A673 (cell line): Measurements from ENCODE around the gene TENM4. TPM values are rescaled to one million over a fixed set of nuclear protein-coding genes. Genes with fewer than 3 reads are reported as not detected.

Experiments used
- BruUV-seq: library from RNA; stranded (reverse); fragments of 400-500 nt; replicated peaks from 2 replicates; lab custom pipeline; 2021; lab: Mats Ljungman, UMichigan
- CTCF ChIA-PET: fragments of 300-600 bp; sonication (Branson Sonifier 250); formaldehyde crosslinking; loops from one replicate; lab custom pipeline; 2022; ENCODE audit warnings: antibody characterized with exemption; lab: Charles Lee
- POLR2A ChIA-PET: fragments of 300-600 bp; sonication (Branson Sonifier 250); formaldehyde crosslinking; loops from one replicate; lab custom pipeline; 2022; ENCODE audit warnings: antibody characterized with exemption; ENCODE audit not compliant: low non-redundant PET; lab: Charles Lee
- DNase-seq: peaks from one replicate; pipeline ENCODE4 v3.0.0-alpha.2; 2015; ENCODE audit warnings: low spot score
- H3K27ac ChIP-seq: fragments of 200-600 bp; sonication (generic); 2 replicates; pipeline ENCODE4 v1.5.1; 2016; ENCODE audit warnings: mixed run types, low read depth, mild to moderate bottlenecking, mixed read lengths, antibody characterized with exemption, low read length; ENCODE audit not compliant: poor library complexity, severe bottlenecking
- H3K27me3 ChIP-seq: fragments of 200-600 bp; sonication (generic); replicated peaks from 2 replicates; pipeline ENCODE4 v1.6.1; 2017; ENCODE audit warnings: mixed run types, low read depth, mild to moderate bottlenecking, mixed read lengths, antibody characterized with exemption, low read length; ENCODE audit not compliant: insufficient read depth, poor library complexity
- H3K36me3 ChIP-seq: fragments of 200-600 bp; sonication (generic); 2 replicates; pipeline ENCODE4 v1.6.1; 2016; ENCODE audit warnings: mixed run types, mild to moderate bottlenecking, mixed read lengths, antibody characterized with exemption, low read length; ENCODE audit not compliant: insufficient read depth, poor library complexity, severe bottlenecking
- H3K4me1 ChIP-seq: fragments of 200-600 bp; sonication (generic); 2 replicates; pipeline ENCODE4 v1.6.1; 2017; ENCODE audit warnings: mixed run types, mild to moderate bottlenecking, mixed read lengths, antibody characterized with exemption, low read length; ENCODE audit not compliant: insufficient read depth, poor library complexity, severe bottlenecking
- H3K4me3 ChIP-seq: fragments of 200-600 bp; sonication (generic); 2 replicates; pipeline ENCODE4 v1.5.1; 2016; ENCODE audit warnings: low read depth, mixed run types, mild to moderate bottlenecking, mixed read lengths, low read length; ENCODE audit not compliant: poor library complexity, severe bottlenecking
- H3K9me3 ChIP-seq: fragments of 200-600 bp; sonication (generic); 2 replicates; pipeline ENCODE4 v1.6.1; 2016; ENCODE audit warnings: mixed run types, low read depth, mild to moderate bottlenecking, mixed read lengths, antibody characterized with exemption, low read length; ENCODE audit not compliant: poor library complexity, severe bottlenecking
- EZH2 ChIP-seq: fragments of 200-600 bp; sonication (generic); IDR thresholded peaks from 2 replicates; pipeline ENCODE4 v1.6.1; 2017; ENCODE audit warnings: borderline replicate concordance, low read depth, mild to moderate bottlenecking, mixed read lengths, antibody characterized with exemption, low read length; ENCODE audit not compliant: poor library complexity, severe bottlenecking
- intact Hi-C: fragments of 100-400 bp; cut with micrococcal nuclease; formaldehyde crosslinking; loops from one replicate; pipeline ENCODE4 v1.10.0; 2022; ENCODE audit not compliant: unreplicated experiment
- total RNA-seq: library from RNA; stranded (reverse); gene quantifications from 2 replicates; pipeline ENCODE4 v1.2.3, GENCODE V29; 2021
- TF ChIP-seq, protein P1 (sequence below): fragments of 300-800, 200-600 bp; sonication (generic); conservative IDR thresholded peaks from 2 replicates; pipeline ENCODE4 v1.5.1; 2017; ENCODE audit warnings: low read depth, mild to moderate bottlenecking, antibody characterized with exemption, low read length, moderate library complexity, mixed read lengths

Gene TENM4
- total RNA-seq, 1 experiment from 2014 or later = 0.11 TPM

DNA sequence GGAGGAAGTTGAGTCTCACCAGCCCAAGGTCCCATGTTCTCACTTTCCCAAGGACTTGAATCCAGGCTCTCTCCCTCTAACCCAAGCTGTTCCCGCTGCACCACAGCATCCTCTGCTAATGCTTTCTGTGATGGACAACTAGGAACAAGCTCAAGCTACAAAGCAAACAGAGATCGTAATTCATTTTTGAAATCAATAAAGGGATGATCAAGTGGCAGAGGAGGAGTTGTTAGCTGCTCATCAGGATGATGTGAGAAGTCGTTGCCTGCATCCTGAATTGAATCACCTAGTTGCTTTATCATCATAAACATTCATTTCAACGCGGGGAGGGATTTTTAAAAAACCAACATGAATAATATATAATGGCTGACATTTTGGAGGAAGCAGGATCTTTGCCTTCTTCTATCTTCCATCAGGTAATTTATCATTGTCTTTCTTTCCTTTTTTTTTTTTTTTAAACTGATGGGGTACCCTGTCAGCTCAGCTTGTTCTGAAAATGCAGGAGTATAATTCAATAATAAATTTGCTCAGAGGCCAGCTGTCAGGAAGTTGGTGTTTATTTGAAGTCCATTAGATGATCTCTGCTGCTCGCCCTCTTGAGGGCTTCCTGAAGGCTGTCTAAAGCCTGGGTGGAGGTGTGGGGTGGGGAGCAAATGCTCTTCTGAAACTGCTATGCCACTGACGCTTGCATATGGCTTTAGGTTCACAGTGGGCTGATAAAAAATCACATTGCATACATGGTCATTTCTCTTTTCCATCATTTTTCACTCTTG, 691.7 kb downstream of the TENM4 start:
- TF ChIP-seq, protein P1, sequence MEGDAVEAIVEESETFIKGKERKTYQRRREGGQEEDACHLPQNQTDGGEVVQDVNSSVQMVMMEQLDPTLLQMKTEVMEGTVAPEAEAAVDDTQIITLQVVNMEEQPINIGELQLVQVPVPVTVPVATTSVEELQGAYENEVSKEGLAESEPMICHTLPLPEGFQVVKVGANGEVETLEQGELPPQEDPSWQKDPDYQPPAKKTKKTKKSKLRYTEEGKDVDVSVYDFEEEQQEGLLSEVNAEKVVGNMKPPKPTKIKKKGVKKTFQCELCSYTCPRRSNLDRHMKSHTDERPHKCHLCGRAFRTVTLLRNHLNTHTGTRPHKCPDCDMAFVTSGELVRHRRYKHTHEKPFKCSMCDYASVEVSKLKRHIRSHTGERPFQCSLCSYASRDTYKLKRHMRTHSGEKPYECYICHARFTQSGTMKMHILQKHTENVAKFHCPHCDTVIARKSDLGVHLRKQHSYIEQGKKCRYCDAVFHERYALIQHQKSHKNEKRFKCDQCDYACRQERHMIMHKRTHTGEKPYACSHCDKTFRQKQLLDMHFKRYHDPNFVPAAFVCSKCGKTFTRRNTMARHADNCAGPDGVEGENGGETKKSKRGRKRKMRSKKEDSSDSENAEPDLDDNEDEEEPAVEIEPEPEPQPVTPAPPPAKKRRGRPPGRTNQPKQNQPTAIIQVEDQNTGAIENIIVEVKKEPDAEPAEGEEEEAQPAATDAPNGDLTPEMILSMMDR = no peak
- TF ChIP-seq EZH2 = no peak
- Histone ChIP-seq H3K36me3 (no peaks in the 10 kb centered on the region), H3K4me1 (no peaks in the 10 kb centered on the region), H3K27me3 (peaks cover 14% of the 10 kb centered on the region), H3K9me3 (no peaks in the 10 kb centered on the region), H3K4me3 (no peak overlapping the region), H3K27ac (no peak overlapping the region)
- no TSS peak for BruUV-seq
- intact Hi-C loops = no loop called here
- DNase-seq = no peak
- ChIA-PET POLR2A (no interaction called here), CTCF (no interaction called here)

DNA sequence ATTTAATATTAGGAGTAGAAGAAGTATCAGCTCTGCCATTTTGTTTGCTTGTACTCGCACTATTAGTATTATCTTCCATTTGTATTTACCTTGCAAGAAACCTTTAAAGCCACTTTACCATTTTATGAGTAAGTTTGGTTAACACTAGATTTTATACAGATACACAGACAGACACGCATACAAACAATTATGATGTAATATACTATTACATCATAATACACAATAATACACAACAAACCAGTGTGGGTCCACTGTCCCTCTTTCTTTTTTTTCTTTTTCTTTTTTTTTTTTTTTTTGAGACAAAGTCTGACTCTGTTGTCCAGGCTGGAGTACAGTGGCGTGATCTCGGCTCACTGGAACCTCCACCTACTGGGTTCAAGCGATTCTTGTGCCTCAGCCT, 695.9 kb downstream of the TENM4 start:
- H3K27ac ChIP-seq = no peak overlapping the region
- no peaks in the 10 kb centered on the region for H3K9me3 ChIP-seq
- peaks cover 20% of the 10 kb centered on the region for H3K27me3 ChIP-seq
- TF ChIP-seq EZH2 = no peak
- TF ChIP-seq, protein P1 = no peak
- ChIA-PET POLR2A (no interaction called here), CTCF (no interaction called here)
- no peak for DNase-seq
- H3K36me3 ChIP-seq = no peaks in the 10 kb centered on the region
- no peak overlapping the region for H3K4me3 ChIP-seq
- no TSS peak for BruUV-seq
- intact Hi-C loops = no loop called here
- no peaks in the 10 kb centered on the region for H3K4me1 ChIP-seq

DNA sequence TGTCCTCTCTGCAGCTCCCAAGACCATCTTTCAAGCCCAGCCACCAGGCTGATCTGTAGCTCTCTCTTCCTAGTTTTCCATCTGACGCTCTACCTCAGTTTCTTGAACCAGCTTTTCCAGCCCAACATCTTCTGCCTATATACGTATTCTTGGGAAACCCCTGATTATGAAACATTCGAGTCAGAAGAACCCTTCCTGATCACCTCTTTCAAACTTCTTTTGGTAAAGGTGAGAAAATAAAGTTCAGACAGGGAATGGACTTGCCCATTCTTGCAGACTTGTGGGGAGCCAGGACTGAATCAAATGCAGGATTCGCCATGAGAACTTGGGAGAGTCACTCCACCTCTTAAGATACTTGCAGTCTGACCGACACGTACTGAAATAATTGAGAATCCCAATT, 696.6 kb downstream of the TENM4 start:
- Histone ChIP-seq H3K27ac (no peak overlapping the region), H3K27me3 (peaks cover 20% of the 10 kb centered on the region), H3K9me3 (no peaks in the 10 kb centered on the region), H3K36me3 (no peaks in the 10 kb centered on the region), H3K4me3 (no peak overlapping the region), H3K4me1 (no peaks in the 10 kb centered on the region)
- intact Hi-C loops = no loop called here
- CTCF ChIA-PET = no interaction called here
- POLR2A ChIA-PET = no interaction called here
- no peak for TF ChIP-seq EZH2
- TF ChIP-seq, protein P1 = no peak
- no peak for DNase-seq
- BruUV-seq = no TSS peak
